ENCODE results near the gene DNAH12.

GRCh38 chr3:57278237-57278636, 265.9 kb downstream of the DNAH12 start:
- no peak for TF ChIP-seq POLR2A (IDR thresholded peaks at IDR 0.05; ENCODE audit: low read length)
- no peak for TF ChIP-seq GATA1 (IDR thresholded peaks at IDR 0.05; ENCODE audit: low read depth, low read length)
